Mucosa of rectum (tissue), 2 donors: ENCODE measurements around the gene PRKAR2B.

ENCODE experiments used
- H3K27ac ChIP-seq, 2 donors: one replicate each; pipeline ENCODE4 v1.7.0; 2013; ENCODE audit warnings: inconsistent platforms in 2 of 2, low read depth in 2 of 2, low read length in 2 of 2
- H3K27me3 ChIP-seq, 2 donors: one replicate each; pipeline ENCODE4 v1.7.0; 2013; ENCODE audit warnings: low read length in 2 of 2; ENCODE audit not compliant: control insufficient read depth in 2 of 2, insufficient read depth in 2 of 2
- H3K36me3 ChIP-seq, 2 donors: one replicate each; pipeline ENCODE4 v1.7.0; 2013; ENCODE audit warnings: low read length in 2 of 2; ENCODE audit not compliant: control insufficient read depth in 2 of 2, insufficient read depth in 2 of 2
- H3K4me1 ChIP-seq, 2 donors: one replicate each; pipeline ENCODE4 v1.7.0; 2013; ENCODE audit warnings: low read length in 2 of 2, mild to moderate bottlenecking in 1 of 2; ENCODE audit not compliant: control insufficient read depth in 2 of 2, insufficient read depth in 2 of 2
- H3K4me3 ChIP-seq, 2 donors: one replicate each; pipeline ENCODE4 v1.7.0; 2013; ENCODE audit warnings: low read length in 2 of 2
- H3K9ac ChIP-seq, 2 donors: one replicate each; pipeline ENCODE4 v1.7.0; 2013; ENCODE audit warnings: low read length in 2 of 2, low read depth in 1 of 2, mild to moderate bottlenecking in 1 of 2
- H3K9me3 ChIP-seq, 2 donors: one replicate each; pipeline ENCODE4 v1.7.0; 2013; ENCODE audit warnings: low read length in 2 of 2; ENCODE audit not compliant: control insufficient read depth in 2 of 2
- donor health status: healthy.
- donor health status: Normal muscosa, but diverticular disease.

PRKAR2B gene

DNA sequence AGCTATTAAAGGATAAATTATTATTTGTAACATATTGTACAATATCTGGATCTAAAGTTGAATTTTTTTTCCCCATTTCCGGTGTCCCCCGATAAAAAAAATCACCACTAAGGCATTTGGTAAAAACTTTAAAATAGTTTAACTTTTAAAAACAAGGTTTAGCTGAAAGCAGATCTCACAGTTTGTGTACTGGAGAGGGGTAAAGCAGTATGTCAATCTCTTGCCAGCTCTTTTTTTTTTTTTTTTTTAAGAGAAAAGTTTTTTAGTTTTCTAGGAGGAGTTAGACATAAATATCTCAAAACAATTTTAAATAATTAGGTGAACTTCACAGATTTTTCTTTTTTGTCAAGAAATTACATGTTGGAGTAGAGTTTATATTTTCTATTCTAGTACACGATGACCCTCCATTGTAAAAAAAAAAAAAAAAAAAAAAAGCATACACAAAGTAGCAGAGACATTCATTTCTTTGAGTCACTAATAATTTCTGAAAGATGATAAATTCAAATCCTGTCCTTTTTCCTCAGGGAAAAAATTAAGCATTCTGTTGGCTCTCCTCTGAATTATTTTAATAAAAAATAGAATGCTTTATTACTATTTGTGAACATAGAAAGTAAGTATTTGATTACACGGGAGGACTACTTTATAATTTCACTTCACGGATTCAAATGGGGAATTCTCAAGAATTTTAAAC, 122.4 kb downstream of the PRKAR2B start:
- peak overlapping the region; percentile 82 to 94 for H3K9ac ChIP-seq
- no peaks in the 10 kb centered on the region for H3K27me3 ChIP-seq
- H3K36me3 ChIP-seq, result peaks cover 0 to 4% of the 10 kb centered on the region in 2 donors
- peak overlapping the region; percentile 98 for H3K27ac ChIP-seq
- peaks cover 10 to 12% of the 10 kb centered on the region in 2 donors for H3K4me1 ChIP-seq
- no peaks in the 10 kb centered on the region for H3K9me3 ChIP-seq
- H3K4me3 ChIP-seq, result peak overlapping the region; percentile 84 to 91

GRCh38 chr7:107167483-107168232, 123.2 kb downstream of the PRKAR2B start:
- H3K9me3 ChIP-seq, result no peaks in the 10 kb centered on the region
- peak overlapping the region; percentile 82 to 94 for H3K9ac ChIP-seq
- peaks cover 10 to 12% of the 10 kb centered on the region in 2 donors for H3K4me1 ChIP-seq
- peaks cover 0 to 4% of the 10 kb centered on the region in 2 donors for H3K36me3 ChIP-seq
- no peaks in the 10 kb centered on the region for H3K27me3 ChIP-seq
- peak overlapping the region; percentile 84 to 91 for H3K4me3 ChIP-seq
- H3K27ac ChIP-seq, result peak overlapping the region; percentile 98

DNA sequence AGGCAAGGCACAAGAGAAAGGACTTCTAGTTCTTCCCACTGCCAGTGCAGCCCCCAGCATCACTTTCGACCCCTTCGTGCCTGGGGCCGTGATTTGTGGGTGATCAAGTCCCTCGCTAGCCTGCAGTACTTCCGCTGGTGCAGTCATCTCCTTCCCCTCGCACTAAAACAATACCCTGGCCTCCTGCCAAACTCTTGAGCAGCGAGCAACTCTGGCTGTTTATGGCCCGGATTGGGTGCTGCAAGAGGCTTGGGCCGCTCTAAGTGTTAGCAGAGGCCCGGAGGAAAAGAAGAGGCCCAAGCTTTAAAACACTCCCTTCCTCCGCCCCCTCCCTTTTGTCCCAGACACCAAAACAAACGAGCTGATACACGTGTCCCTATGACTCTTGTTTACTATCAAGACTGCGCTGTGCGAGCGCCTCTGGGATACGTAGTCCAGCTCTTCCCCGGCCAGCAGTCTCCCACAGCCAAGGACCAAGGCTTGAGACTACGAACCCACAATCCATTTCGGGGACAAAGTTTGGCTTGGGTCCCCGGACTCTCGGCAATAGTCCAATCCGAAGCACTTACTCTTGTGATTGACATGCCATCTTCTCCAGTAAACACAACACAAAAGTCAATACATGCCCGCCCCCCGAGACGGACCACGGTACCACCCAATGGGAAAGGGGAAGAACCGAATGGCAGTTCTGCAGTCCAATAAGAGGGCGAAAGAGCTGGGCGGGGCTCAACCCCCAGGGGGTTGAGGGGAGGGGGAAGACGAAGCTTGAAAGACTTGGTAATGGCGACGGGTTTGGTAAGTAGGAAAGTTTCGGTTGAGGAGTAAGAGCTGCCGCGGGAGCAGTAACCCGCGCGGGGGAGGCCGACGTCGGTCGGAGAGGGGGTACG, 124.0 kb downstream of the PRKAR2B start, which contains the start of gene HBP1:
Gene HBP1 (plus strand): TSS at position 771 of the 887 bp plus-strand sequence. CDS start 10,891 bp downstream, outside the sequence.
- Histone ChIP-seq H3K9me3 (no peaks in the 10 kb centered on the region), H3K27me3 (no peaks in the 10 kb centered on the region), H3K4me1 (peaks cover 10 to 12% of the 10 kb centered on the region in 2 donors), H3K4me3 (peak within 1 kb of the TSS; percentile 91), H3K27ac (peak within 1 kb of the TSS; percentile 98), H3K9ac (peak within 1 kb of the TSS; percentile 94), H3K36me3 (peaks cover 0 to 4% of the 10 kb centered on the region in 2 donors)

- Histone ChIP-seq H3K27me3 (no peaks in the 10 kb centered on the region), H3K27ac (peak overlapping the region; percentile 96 to 97), H3K9ac (peak overlapping the region; percentile 91 to 94), H3K4me3 (peak overlapping the region; percentile 89 to 91), H3K36me3 (peaks cover 0 to 4% of the 10 kb centered on the region in 2 donors), H3K9me3 (no peaks in the 10 kb centered on the region), H3K4me1 (peaks cover 10 to 12% of the 10 kb centered on the region in 2 donors)
Measured at GRCh38 chr7:107169120-107170050, 124.9 kb downstream of the PRKAR2B start.

DNA sequence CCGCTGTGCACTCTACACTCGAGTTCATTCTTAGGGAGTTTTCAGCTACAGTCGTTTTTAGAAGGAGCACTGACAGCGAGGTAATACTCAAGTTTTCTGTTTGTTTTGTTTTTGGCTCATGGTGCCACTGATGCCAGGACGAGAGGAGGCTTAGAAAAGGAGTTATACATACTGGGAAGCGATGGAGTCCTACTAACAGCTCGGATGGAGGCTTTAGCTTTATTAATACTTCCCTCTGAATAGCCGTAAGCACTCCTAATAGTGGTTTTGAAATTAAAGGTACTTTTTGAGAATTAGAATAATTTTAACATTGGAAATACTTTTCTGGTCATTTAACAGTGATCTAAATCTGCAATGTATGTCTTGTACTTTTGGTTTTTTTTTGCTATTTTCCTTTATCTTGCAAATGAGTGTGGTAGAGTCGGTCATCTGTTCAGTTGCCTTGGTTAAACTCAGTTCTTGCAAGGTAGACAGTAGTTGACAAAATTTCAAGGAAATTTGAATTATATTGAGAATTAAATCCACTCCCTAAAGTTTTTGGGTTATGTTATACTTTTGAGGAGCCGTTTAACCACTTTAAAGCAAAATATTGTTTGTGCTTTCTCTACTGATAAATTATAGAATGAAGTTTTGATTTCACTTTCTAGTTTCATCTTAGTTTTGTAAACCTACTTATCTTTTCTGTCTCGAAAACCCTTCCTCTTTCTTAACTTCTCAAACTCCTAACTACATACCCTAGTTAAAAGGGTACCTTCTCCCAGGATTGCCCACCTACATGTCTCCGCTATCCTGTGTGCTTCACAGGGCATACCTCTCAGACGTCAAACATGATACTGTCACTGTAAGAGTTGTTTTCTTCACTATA, 125.8 kb downstream of the PRKAR2B start:
- peaks cover 10 to 12% of the 10 kb centered on the region in 2 donors for H3K4me1 ChIP-seq

GRCh38 chr7:107171496-107171895, 127.0 kb downstream of the PRKAR2B start:
- Histone ChIP-seq H3K9ac (no peak overlapping the region), H3K27ac (no peak overlapping the region), H3K4me3 (no peak overlapping the region), H3K4me1 (peaks cover 10 to 12% of the 10 kb centered on the region in 2 donors), H3K27me3 (no peaks in the 10 kb centered on the region), H3K36me3 (peaks cover 0 to 4% of the 10 kb centered on the region in 2 donors), H3K9me3 (no peaks in the 10 kb centered on the region)

More for the DNA sequence above, 125.8 kb downstream of the PRKAR2B start:
- H3K9me3 ChIP-seq, result no peaks in the 10 kb centered on the region
- H3K27ac ChIP-seq, result peak overlapping the region; percentile 96 to 97
- peaks cover 0 to 4% of the 10 kb centered on the region in 2 donors for H3K36me3 ChIP-seq
- peak overlapping the region; percentile 74 to 94 for H3K9ac ChIP-seq
- H3K4me3 ChIP-seq, result peak overlapping the region; percentile 86 to 91
- H3K27me3 ChIP-seq, result no peaks in the 10 kb centered on the region

DNA sequence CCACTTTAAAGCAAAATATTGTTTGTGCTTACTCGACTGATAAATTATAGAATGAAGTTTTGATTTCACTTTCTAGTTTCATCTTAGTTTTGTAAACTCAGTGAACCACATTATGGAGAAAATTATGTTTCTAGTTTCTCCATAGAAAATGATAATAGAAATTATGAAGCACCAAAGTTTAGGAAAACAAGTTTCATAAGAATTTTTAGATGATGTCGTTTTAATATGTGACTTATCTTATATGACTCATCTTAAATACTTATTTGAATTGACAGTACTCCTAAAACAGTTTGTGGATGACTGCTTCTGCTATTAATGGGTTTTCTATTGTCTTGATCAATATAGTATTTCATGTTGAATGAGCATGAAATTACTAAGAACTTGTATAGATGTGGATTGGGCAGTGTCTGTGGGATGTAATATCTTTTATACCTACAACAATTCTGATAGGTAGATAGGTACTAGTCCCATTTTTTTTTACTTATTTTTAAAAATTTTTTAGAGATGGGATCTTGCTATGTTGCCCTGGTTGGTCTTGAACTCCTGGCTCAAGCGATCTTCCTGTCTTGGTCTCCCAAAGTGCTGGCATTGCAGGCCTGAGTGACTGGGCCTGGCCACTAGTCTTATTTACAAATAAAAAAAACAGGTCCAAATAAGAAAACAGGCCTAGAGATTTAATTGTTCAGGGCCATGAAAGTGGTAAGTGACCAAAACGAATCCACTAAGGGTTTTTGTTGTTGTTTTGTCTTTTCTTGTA, 127.9 kb downstream of the PRKAR2B start:
- Histone ChIP-seq H3K4me3 (no peak overlapping the region), H3K27me3 (no peaks in the 10 kb centered on the region), H3K27ac (no peak overlapping the region), H3K4me1 (peaks cover 10% of the 10 kb centered on the region in 2 donors), H3K9me3 (no peaks in the 10 kb centered on the region), H3K36me3 (peaks cover 0 to 4% of the 10 kb centered on the region in 2 donors), H3K9ac (no peak overlapping the region)

- Histone ChIP-seq H3K4me1 (peaks cover 9 to 10% of the 10 kb centered on the region in 2 donors), H3K27ac (no peak overlapping the region), H3K27me3 (no peaks in the 10 kb centered on the region), H3K4me3 (no peak overlapping the region), H3K36me3 (peaks cover 0 to 4% of the 10 kb centered on the region in 2 donors), H3K9ac (no peak overlapping the region), H3K9me3 (no peaks in the 10 kb centered on the region)
Measured at GRCh38 chr7:107173191-107173590, 128.7 kb downstream of the PRKAR2B start.
